Lower leg skin (tissue), 4 donors: ENCODE data around the gene ENC1. TPM values are rescaled to one million over a fixed set of nuclear protein-coding genes. Genes with fewer than 3 reads are reported as not detected.

Experiments
- DNase-seq, 2 donors: peaks; one replicate each; pipeline ENCODE4 v3.0.0-alpha.2; 2019; ENCODE audit warnings: low spot score in 2 of 2
- H3K4me3 ChIP-seq: fragments of 200-600 bp; sonication (generic); 2 replicates; pipeline ENCODE4 v1.5.1; 2017; ENCODE audit warnings: mild to moderate bottlenecking, low read depth; ENCODE audit not compliant: poor library complexity, severe bottlenecking
- CTCF ChIP-seq, 3 donors: fragments of 450-650 bp; IDR thresholded peaks; one replicate each; pipeline ENCODE4 v1.5.1; 2016; ENCODE audit warnings: antibody characterized with exemption in 3 of 3, mild to moderate bottlenecking in 3 of 3, moderate library complexity in 2 of 3
- POLR2A ChIP-seq, 2 donors: fragments of 450-650 bp; IDR thresholded peaks; one replicate each; pipeline ENCODE4 v1.6.1; 2016 to 2017; ENCODE audit warnings: antibody characterized with exemption in 2 of 2, mild to moderate bottlenecking in 1 of 2, moderate library complexity in 1 of 2
- WGBS, 2 donors: methylation state at CpG; one replicate each; pipeline ENCODE4 v1.1.5; 2018; 5-methylcytosine and 5-hydroxymethylcytosine counted together
- intact Hi-C: fragments of 100-400 bp; cut with DNase I; formaldehyde crosslinking; loops from one replicate; pipeline ENCODE4 v1.15.0; 2023; ENCODE audit warnings: low total_unique reads
- total RNA-seq, 4 donors: library from RNA; depleted of rRNA; stranded (reverse); fragments of >200 nt; gene quantifications; one replicate each; pipeline ENCODE4 v1.1.0, GENCODE V29; 2016

The ENC1 gene
- total RNA-seq, 4 donors from 2014 or later: 10.5 to 14.1 (median 13.1) TPM

- intact Hi-C loops: no loop called here
- 74 to 88% methylated on average over 5 of the region's 5 CpGs for WGBS, 2 donors
- no peak overlapping the region for H3K4me3 ChIP-seq
- no peak for TF ChIP-seq POLR2A (IDR thresholded peaks at IDR 0.05)
- TF ChIP-seq CTCF (IDR thresholded peaks at IDR 0.05): no peak
- no peak for DNase-seq
Measured at GRCh38 chr5:74660873-74661272, 20.3 kb upstream of the ENC1 start.

- TF ChIP-seq CTCF (IDR thresholded peaks at IDR 0.05): no peak
- no peak for TF ChIP-seq POLR2A (IDR thresholded peaks at IDR 0.05)
- no peak for DNase-seq
- 67 to 71% methylated on average over 1 of the region's 1 CpG for WGBS, 2 donors
Measured at GRCh38 chr5:74660140-74660539, 19.6 kb upstream of the ENC1 start.

GRCh38 chr5:74659172-74659571 is 18.6 kb upstream of the ENC1 start:
- 96 to 97% methylated on average over 3 of the region's 3 CpGs for WGBS, 2 donors
- H3K4me3 ChIP-seq: no peak overlapping the region
- TF ChIP-seq CTCF (IDR thresholded peaks at IDR 0.05) (no peak), POLR2A (IDR thresholded peaks at IDR 0.05) (no peak)
- intact Hi-C loops: no loop called here
- no peak for DNase-seq

More at GRCh38 chr5:74660140-74660539, 19.6 kb upstream of the ENC1 start:
- no peak overlapping the region for H3K4me3 ChIP-seq
- intact Hi-C loops: no loop called here

GRCh38 chr5:74657165-74657564 is 16.6 kb upstream of the ENC1 start:
- TF ChIP-seq CTCF (IDR thresholded peaks at IDR 0.05): no peak
- no peak for TF ChIP-seq POLR2A (IDR thresholded peaks at IDR 0.05)
- WGBS, 2 donors: 71 to 77% methylated on average over 2 of the region's 2 CpGs

GRCh38 chr5:74655716-74656115 is 15.2 kb upstream of the ENC1 start:
- no peak overlapping the region for H3K4me3 ChIP-seq
- TF ChIP-seq CTCF (IDR thresholded peaks at IDR 0.05) (no peak), POLR2A (IDR thresholded peaks at IDR 0.05) (no peak)
- intact Hi-C loops: no loop called here
- DNase-seq: no peak

More at GRCh38 chr5:74657165-74657564, 16.6 kb upstream of the ENC1 start:
- intact Hi-C loops: no loop called here
- no peak for DNase-seq
- H3K4me3 ChIP-seq: no peak overlapping the region

GRCh38 chr5:74655206-74655605 is 14.7 kb upstream of the ENC1 start:
- TF ChIP-seq CTCF (IDR thresholded peaks at IDR 0.05): no peak
- TF ChIP-seq POLR2A (IDR thresholded peaks at IDR 0.05): no peak
- no peak for DNase-seq
- WGBS, 2 donors: 83 to 92% methylated on average over 6 of the region's 6 CpGs
- intact Hi-C loops: no loop called here
- H3K4me3 ChIP-seq: no peak overlapping the region
